H1 (cell line): ENCODE measurements around the gene SIGLEC14. TPM values are rescaled to one million over a fixed set of nuclear protein-coding genes. Genes with fewer than 3 reads are reported as not detected.

ENCODE experiments used
- CTCF ChIA-PET: fragments of 300-600 bp; sonication (Branson Sonifier 250); formaldehyde crosslinking; loops from one replicate; lab custom pipeline; 2021; ENCODE audit not compliant: partially characterized antibody; lab: Charles Lee
- POLR2A ChIA-PET: fragments of 300-600 bp; sonication (Branson Sonifier 250); formaldehyde crosslinking; loops from one replicate; lab custom pipeline; 2021; ENCODE audit warnings: inconsistent platforms; ENCODE audit not compliant: partially characterized antibody; lab: Charles Lee
- DNase-seq, 2 experiments: peaks; one replicate each; pipeline versions ENCODE4 v3.0.0 to v3.0.0-alpha.2; 2010 to 2022; ENCODE audit warnings: low spot score in 2 of 2, low read depth in 1 of 2, mixed read lengths in 1 of 2
- FAIRE-seq: peaks from 2 replicates; lab custom pipeline; 2011; peaks lifted over from hg19 to GRCh38; lab: Jason Lieb, UNC
- H2AFZ ChIP-seq: 2 replicates; pipeline ENCODE4 v1.8.1; 2012; ENCODE audit warnings: low read length, inconsistent platforms
- H2AK5ac ChIP-seq: 2 replicates; pipeline ENCODE4 v1.6.1; 2013; ENCODE audit warnings: low read depth, low read length
- H2BK120ac ChIP-seq: replicated peaks from 2 replicates; pipeline ENCODE3; 2013; ENCODE audit warnings: low read depth, low read length, inconsistent platforms
- H2BK12ac ChIP-seq: 2 replicates; pipeline ENCODE4 v1.6.1; 2013; ENCODE audit warnings: low read depth, low read length
- H2BK15ac ChIP-seq: 2 replicates; pipeline ENCODE4 v1.6.1; 2013; ENCODE audit warnings: low read length
- H2BK20ac ChIP-seq: 2 replicates; pipeline ENCODE4 v1.6.1; 2013; ENCODE audit warnings: low read length
- H2BK5ac ChIP-seq: 2 replicates; pipeline ENCODE4 v1.6.1; 2013; ENCODE audit warnings: low read depth, low read length
- H3K14ac ChIP-seq: 2 replicates; pipeline ENCODE4 v1.6.1; 2013; ENCODE audit warnings: inconsistent platforms; ENCODE audit not compliant: insufficient read length
- H3K18ac ChIP-seq: 2 replicates; pipeline ENCODE4 v1.6.1; 2013; ENCODE audit warnings: low read length; ENCODE audit errors: extremely low read depth
- H3K23ac ChIP-seq: 2 replicates; pipeline ENCODE4 v1.6.1; 2013; ENCODE audit warnings: inconsistent platforms; ENCODE audit not compliant: insufficient read length
- H3K23me2 ChIP-seq: 2 replicates; pipeline ENCODE4 v1.6.1; 2013; ENCODE audit warnings: low read depth, low read length
- H3K27ac ChIP-seq: 2 replicates; pipeline ENCODE4 v1.6.1; 2011; ENCODE audit warnings: low read depth, low read length, inconsistent platforms
- H3K27me3 ChIP-seq, 4 experiments: replicated peaks in 1 of 4; 1 replicate in 1 of 4; 2 replicates in 3 of 4; pipeline versions ENCODE4 v1.6.1 to v1.8.1; 2011 to 2013; ENCODE audit warnings: low read length in 3 of 4, mild to moderate bottlenecking in 3 of 4, inconsistent platforms in 2 of 4, mixed read lengths in 2 of 4, moderate library complexity in 1 of 4; ENCODE audit not compliant: control insufficient read depth in 3 of 4, insufficient read depth in 3 of 4; ENCODE audit errors: extremely low read depth in 1 of 4
- H3K36me3 ChIP-seq, 4 experiments: 2 replicates each; pipeline versions ENCODE4 v1.6.1 to v1.8.1; 2011 to 2013; ENCODE audit warnings: mild to moderate bottlenecking in 4 of 4, low read length in 3 of 4, moderate library complexity in 2 of 4, control low read depth in 1 of 4, inconsistent platforms in 1 of 4; ENCODE audit not compliant: insufficient read depth in 4 of 4, control insufficient read depth in 2 of 4
- H3K4ac ChIP-seq: replicated peaks from 2 replicates; pipeline ENCODE3; 2013; ENCODE audit warnings: low read length, low read depth, mixed read lengths, inconsistent platforms; ENCODE audit not compliant: insufficient read length
- H3K4me1 ChIP-seq, 4 experiments: replicated peaks in 1 of 4; 1 replicate in 1 of 4; 2 replicates in 3 of 4; pipeline versions ENCODE4 v1.6.1 to v1.8.1; 2011 to 2013; ENCODE audit warnings: low read length in 3 of 4, inconsistent platforms in 2 of 4, mixed read lengths in 1 of 4; ENCODE audit not compliant: insufficient read depth in 4 of 4, control insufficient read depth in 3 of 4
- H3K4me2 ChIP-seq, 2 experiments: 2 replicates each; pipeline versions ENCODE4 v1.6.1 to v1.8.1; 2011 to 2013; ENCODE audit warnings: low read depth in 2 of 2, low read length in 2 of 2, control low read depth in 1 of 2, inconsistent platforms in 1 of 2, mild to moderate bottlenecking in 1 of 2; ENCODE audit not compliant: insufficient read depth in 1 of 2
- H3K4me3 ChIP-seq, 4 experiments: fragments of 200-600, 300-600 bp in 1 of 4; sonication (generic), shearing (Covaris generic), sonication (Bioruptor Twin) in 1 of 4; 2 replicates each; pipeline versions ENCODE4 v1.5.1 to v1.8.1; 2011 to 2016; ENCODE audit warnings: low read length in 4 of 4, low read depth in 3 of 4, control low read depth in 2 of 4, inconsistent platforms in 2 of 4, mild to moderate bottlenecking in 2 of 4, mixed read lengths in 1 of 4, moderate library complexity in 1 of 4; ENCODE audit not compliant: insufficient read depth in 2 of 4; ENCODE audit errors: extremely low read depth in 1 of 4
- H3K56ac ChIP-seq: replicated peaks from 2 replicates; pipeline ENCODE3; 2013; ENCODE audit warnings: low read depth, mild to moderate bottlenecking, mixed read lengths, low read length, inconsistent platforms; ENCODE audit not compliant: insufficient read length
- H3K79me1 ChIP-seq: 2 replicates; pipeline ENCODE4 v1.6.1; 2013; ENCODE audit warnings: low read depth, low read length, control low read depth
- H3K79me2 ChIP-seq, 2 experiments: 2 replicates each; pipeline versions ENCODE4 v1.6.1 to v1.8.1; 2012 to 2013; ENCODE audit warnings: low read length in 2 of 2, mild to moderate bottlenecking in 2 of 2, inconsistent platforms in 1 of 2; ENCODE audit not compliant: insufficient read depth in 2 of 2, control insufficient read depth in 1 of 2
- H3K9ac ChIP-seq, 4 experiments: replicated peaks in 1 of 4; 1 replicate in 1 of 4; 2 replicates in 3 of 4; pipeline versions ENCODE4 v1.6.1 to v1.8.1; 2011 to 2013; ENCODE audit warnings: low read depth in 3 of 4, low read length in 3 of 4, control low read depth in 2 of 4, mild to moderate bottlenecking in 2 of 4, moderate library complexity in 2 of 4, inconsistent platforms in 1 of 4; ENCODE audit errors: extremely low read depth in 1 of 4
- H3K9me3 ChIP-seq, 2 experiments: 2 replicates each; pipeline versions ENCODE4 v1.6.1 to v1.8.1; 2012 to 2013; ENCODE audit warnings: mild to moderate bottlenecking in 2 of 2, moderate library complexity in 2 of 2, control low read depth in 1 of 2, inconsistent platforms in 1 of 2, low read depth in 1 of 2, low read length in 1 of 2, mixed read lengths in 1 of 2; ENCODE audit not compliant: insufficient read depth in 2 of 2
- H4K20me1 ChIP-seq, 2 experiments: replicated peaks in 1 of 2; 2 replicates each; pipeline versions ENCODE3 to v1.8.1; 2011 to 2013; ENCODE audit warnings: inconsistent platforms in 2 of 2, low read length in 2 of 2, mild to moderate bottlenecking in 1 of 2; ENCODE audit not compliant: insufficient read depth in 2 of 2, control insufficient read depth in 1 of 2
- H4K5ac ChIP-seq: 2 replicates; pipeline ENCODE4 v1.6.1; 2013; ENCODE audit warnings: low read length, low read depth, mixed read lengths, inconsistent platforms; ENCODE audit not compliant: insufficient read length
- H4K8ac ChIP-seq: 2 replicates; pipeline ENCODE4 v1.8.0; 2013; ENCODE audit warnings: mild to moderate bottlenecking, moderate library complexity, low read length, inconsistent platforms; ENCODE audit not compliant: insufficient read depth; ENCODE audit errors: extremely low read depth
- H4K91ac ChIP-seq: replicated peaks from 2 replicates; pipeline ENCODE3; 2013; ENCODE audit warnings: low read length, mixed read lengths, inconsistent platforms; ENCODE audit not compliant: insufficient read length
- E2F6 ChIP-seq: IDR thresholded peaks from 2 replicates; pipeline ENCODE4 v1.6.1; 2012; ENCODE audit warnings: inconsistent platforms
- JUN ChIP-seq: IDR thresholded peaks from 2 replicates; pipeline ENCODE4 v1.6.1; 2011; ENCODE audit warnings: low read depth, mild to moderate bottlenecking, improper control_type of control experiment, low read length
- JUND ChIP-seq: IDR thresholded peaks from 2 replicates; pipeline ENCODE4 v1.6.1; 2011; ENCODE audit warnings: mild to moderate bottlenecking, improper control_type of control experiment, low read length
- NANOG ChIP-seq: IDR thresholded peaks from 2 replicates; pipeline ENCODE4 v1.6.1; 2011; ENCODE audit warnings: low read length, low read depth, mild to moderate bottlenecking, inconsistent platforms; ENCODE audit not compliant: insufficient read depth, poor library complexity, severe bottlenecking
- RBBP5 ChIP-seq: IDR thresholded peaks from 2 replicates; pipeline ENCODE4 v1.7.1; 2012; ENCODE audit warnings: low read depth, mild to moderate bottlenecking, inconsistent platforms, low read length, moderate library complexity, borderline replicate concordance
- SIRT6 ChIP-seq: IDR thresholded peaks from one replicate; pipeline ENCODE4 v1.7.1; 2012; ENCODE audit warnings: low read length, inconsistent platforms
- SUZ12 ChIP-seq: fragments of 200-600 bp; sonication (generic); IDR thresholded peaks from 2 replicates; pipeline ENCODE4 v1.6.1; 2012; ENCODE audit warnings: mild to moderate bottlenecking, inconsistent platforms, low read length, moderate library complexity, mixed read lengths
- TEAD4 ChIP-seq: IDR thresholded peaks from 2 replicates; pipeline ENCODE4 v1.6.1; 2012; ENCODE audit warnings: low read depth, low read length, inconsistent platforms, mixed read lengths
- WGBS, 2 experiments: shearing (Covaris generic) in 1 of 2; methylation state at CpG; one replicate each; pipeline versions ENCODE4 v1.1.6 to v1.1.7; 2013 to 2015; ENCODE audit warnings: low lambda C conversion rate in 2 of 2, mixed read lengths in 2 of 2, inconsistent platforms in 1 of 2, low coverage in 1 of 2, missing lambda C conversion rate in 1 of 2; ENCODE audit not compliant: insufficient replicate concordance in 2 of 2, insufficient coverage in 1 of 2, insufficient read length in 1 of 2; ENCODE audit errors: extremely low coverage in 1 of 2, missing lambda C conversion rate in 1 of 2; 5-methylcytosine and 5-hydroxymethylcytosine counted together
- polyA plus RNA-seq, 7 experiments: library from polyadenylated mRNA; depleted of rRNA in 3 of 7; stranded (reverse) in 5 of 7; unstranded in 2 of 7; fragments of >200 nt in 5 of 7; fragments of 200-250 nt in 2 of 7; gene quantifications; 1 replicate in 5 of 7; 2 replicates in 1 of 7; 4 replicates in 1 of 7; pipeline versions ENCODE4 v1.2.1 to v1.2.3, GENCODE V29; 2011 to 2013; ENCODE audit warnings: missing spikeins in 2 of 7, mixed read lengths in 2 of 7
- total RNA-seq: library from RNA; stranded (reverse); fragmentation: NEBNext Ultra II Directional; extraction: Animal tissue kit (Norgen Biotek cat#: 25700); gene quantifications from 2 replicates; pipeline ENCODE4 v1.2.1, GENCODE V29; 2021

Gene SIGLEC14
- total and polyA plus RNA-seq, 2 of the 8 experiments (the other 6 are each of a cell fraction or from before 2014, with no cell fraction given) = not detected

GRCh38 chr19:51627491-51628138 is 19.0 kb downstream of the SIGLEC14 start:
- Histone ChIP-seq H3K14ac (no peak overlapping the region), H3K27me3 (no peaks in the 10 kb centered on the region)
- 75% methylated on average over 15 of the region's 16 CpGs; no CpG with 5 or more reads in 1 of the 2 experiments for WGBS, 2 experiments

More at GRCh38 chr19:51627491-51628138, 19.0 kb downstream of the SIGLEC14 start:
- Histone ChIP-seq H3K9ac (no peak overlapping the region), H3K4me1 (no peaks in the 10 kb centered on the region), H3K56ac (no peak overlapping the region), H3K27ac (no peak overlapping the region), H2BK120ac (no peak overlapping the region), H4K8ac (no peak overlapping the region), H2BK20ac (no peak overlapping the region), H2AK5ac (no peak overlapping the region), H3K23ac (no peak overlapping the region), H4K91ac (no peak overlapping the region), H3K36me3 (peaks cover 0 to 4% (median 0%) of the 10 kb centered on the region in 4 experiments; a peak in 2 of 8 replicates), H3K9me3 (peaks cover 60 to 71% of the 10 kb centered on the region in 2 experiments), H3K4ac (no peak overlapping the region), H3K4me3 (no peak overlapping the region), H3K4me2 (no peak overlapping the region), H3K18ac (no peak overlapping the region), H2BK15ac (no peak overlapping the region), H2AFZ (no peak overlapping the region), H4K20me1 (peaks cover 0 to 3% of the 10 kb centered on the region in 2 experiments), H3K79me2 (no peaks in the 10 kb centered on the region), H4K5ac (no peak overlapping the region), H2BK5ac (no peak overlapping the region), H3K79me1 (no peaks in the 10 kb centered on the region), H3K23me2 (no peaks in the 10 kb centered on the region; the same call in 1 of the 2 replicates), H2BK12ac (no peak overlapping the region)
- CTCF ChIA-PET = interaction anchor here (1.6 kb wide), 1 partner anchor 155 kb away, joined by 4 read pairs; no protein-coding TSS in a partner anchor
- no peak for DNase-seq
- no peak for TF ChIP-seq JUND
- no peak for TF ChIP-seq SUZ12
- no peak for TF ChIP-seq SIRT6
- no peak for TF ChIP-seq JUN
- TF ChIP-seq TEAD4 = no peak
- TF ChIP-seq RBBP5 = no peak
- no peak for TF ChIP-seq NANOG
- no peak for TF ChIP-seq E2F6
- POLR2A ChIA-PET = no interaction called here
- no peak for FAIRE-seq
